Left lung (tissue), 10 donors: Measurements from ENCODE around the gene BRI3BP. TPM values are rescaled to one million over a fixed set of nuclear protein-coding genes. Genes with fewer than 3 reads are reported as not detected.

Experiments
- ATAC-seq: fragments of 200-7000 bp; cut with Tn5 transposase; one replicate; pipeline ENCODE4 v1.9.1; 2020; ENCODE audit warnings: moderate library complexity
- DNase-seq, 4 donors: peaks; one replicate each; pipeline ENCODE4 v3.0.0-alpha.2; 2013 to 2020
- H3K27ac ChIP-seq, 2 donors: fragments of 200-600 bp; sonication (generic) in 1 of 2; one replicate each; pipeline versions ENCODE4 v1.5.0 to v1.8.0; 2020 to 2021
- H3K27me3 ChIP-seq, 2 donors: fragments of 200-600 bp; sonication (generic) in 1 of 2; one replicate each; pipeline versions ENCODE4 v1.5.0 to v1.8.0; 2020 to 2021
- H3K36me3 ChIP-seq, 2 donors: fragments of 200-600 bp; sonication (generic) in 1 of 2; one replicate each; pipeline versions ENCODE4 v1.5.0 to v1.8.0; 2020 to 2021
- H3K4me1 ChIP-seq, 2 donors: fragments of 200-600 bp; one replicate each; pipeline ENCODE4 v1.8.0; 2021
- H3K4me3 ChIP-seq, 2 donors: fragments of 200-600 bp; sonication (generic) in 1 of 2; one replicate each; pipeline versions ENCODE4 v1.5.0 to v1.8.0; 2020 to 2021; ENCODE audit warnings: mild to moderate bottlenecking in 1 of 2
- H3K9me3 ChIP-seq, 2 donors: fragments of 200-600 bp; sonication (generic) in 1 of 2; one replicate each; pipeline versions ENCODE4 v1.5.0 to v1.8.0; 2020 to 2021
- CTCF ChIP-seq, 2 donors: fragments of 200-600 bp; sonication (generic) in 1 of 2; IDR thresholded peaks; one replicate each; pipeline versions ENCODE4 v1.5.0 to v1.8.0; 2021; ENCODE audit warnings: antibody characterized with exemption in 2 of 2
- intact Hi-C, 2 donors: fragments of 100-400 bp; cut with DNase I; formaldehyde crosslinking; loops; one replicate each; pipeline versions ENCODE4 v1.11.2 to v1.14.2; 2022
- polyA plus RNA-seq, 6 donors: library from polyadenylated mRNA; unstranded; fragments of 120-200 nt; gene quantifications; one replicate each; pipeline ENCODE4 v1.2.1, GENCODE V29; 2013; ENCODE audit not compliant: insufficient read length in 6 of 6
- total RNA-seq, 2 donors: library from RNA; stranded (reverse); fragmentation: NEBNext Ultra II Directional; extraction: Animal tissue kit (Norgen Biotek cat#: 25700); gene quantifications; one replicate each; pipeline ENCODE4 v1.2.1, GENCODE V29; 2021
- donor health status: DM: no; HTN: yes; CAD: no.
- donor health status: DM: no; HTN: no; CAD: no.

The BRI3BP gene
- total and polyA plus RNA-seq, 8 donors, result 4.9 to 16.3 (median 7.0) TPM

GRCh38 chr12:124971603-124972002, 21.8 kb upstream of the BRI3BP start:
- Histone ChIP-seq H3K36me3 (peaks cover 0 to 99% of the 10 kb centered on the region in 2 donors), H3K9me3 (no peaks in the 10 kb centered on the region), H3K27ac (no peak overlapping the region), H3K4me3 (no peak overlapping the region), H3K4me1 (no peaks in the 10 kb centered on the region), H3K27me3 (no peaks in the 10 kb centered on the region)
- ATAC-seq (no peak), DNase-seq (no peak)
- intact Hi-C loops, result no loop called here
- no peak for TF ChIP-seq CTCF (IDR thresholded peaks at IDR 0.05)

- no peak for ATAC-seq
- intact Hi-C loops, result no loop called here
- Histone ChIP-seq H3K27ac (no peak overlapping the region), H3K27me3 (no peaks in the 10 kb centered on the region), H3K4me3 (no peak overlapping the region), H3K4me1 (no peaks in the 10 kb centered on the region), H3K9me3 (no peaks in the 10 kb centered on the region), H3K36me3 (peaks cover 0 to 99% of the 10 kb centered on the region in 2 donors)
- DNase-seq, result no peak
- TF ChIP-seq CTCF (IDR thresholded peaks at IDR 0.05), result no peak
These were observed 21.2 kb upstream of the BRI3BP start for GRCh38 chr12:124972211-124972610.

GRCh38 chr12:124975276-124975675, 18.2 kb upstream of the BRI3BP start:
- Histone ChIP-seq H3K27ac (no peak overlapping the region), H3K9me3 (no peaks in the 10 kb centered on the region), H3K4me3 (no peak overlapping the region), H3K27me3 (no peaks in the 10 kb centered on the region), H3K4me1 (no peaks in the 10 kb centered on the region), H3K36me3 (peaks cover 0 to 99% of the 10 kb centered on the region in 2 donors)
- intact Hi-C loops, result no loop called here
- ATAC-seq, result no peak
- TF ChIP-seq CTCF (IDR thresholded peaks at IDR 0.05), result no peak
- DNase-seq, result no peak

- Histone ChIP-seq H3K27me3 (no peaks in the 10 kb centered on the region), H3K4me3 (no peak overlapping the region), H3K27ac (no peak overlapping the region), H3K36me3 (peaks cover 0 to 99% of the 10 kb centered on the region in 2 donors), H3K4me1 (no peaks in the 10 kb centered on the region), H3K9me3 (no peaks in the 10 kb centered on the region)
- ATAC-seq, result no peak
- no peak for DNase-seq
- intact Hi-C loops, result no loop called here
- TF ChIP-seq CTCF (IDR thresholded peaks at IDR 0.05), result no peak
These were observed 16.4 kb upstream of the BRI3BP start for GRCh38 chr12:124976999-124977398.

- Histone ChIP-seq H3K9me3 (no peaks in the 10 kb centered on the region), H3K36me3 (peaks cover 0 to 100% of the 10 kb centered on the region in 2 donors), H3K27me3 (no peaks in the 10 kb centered on the region), H3K4me1 (no peaks in the 10 kb centered on the region), H3K4me3 (no peak overlapping the region), H3K27ac (no peak overlapping the region)
- intact Hi-C loops, result no loop called here
- no peak for TF ChIP-seq CTCF (IDR thresholded peaks at IDR 0.05)
- ATAC-seq (no peak), DNase-seq (peak in 1 of 4 donors; percentile 45)
These were observed 13.9 kb upstream of the BRI3BP start for GRCh38 chr12:124979568-124979967.
